Breast epithelium (tissue), 3 donors: Measurements from ENCODE around the gene SETD1A.

Experiments
- POLR2A ChIP-seq: fragments of 450-650 bp; IDR thresholded peaks from one replicate; pipeline ENCODE4 v1.6.1; 2016; ENCODE audit warnings: antibody characterized with exemption, mild to moderate bottlenecking, moderate library complexity
- TF ChIP-seq, protein P1 (sequence below), 3 donors: fragments of 450-650 bp; IDR thresholded peaks; one replicate each; pipeline ENCODE4 v1.5.1; 2016 to 2017; ENCODE audit warnings: antibody characterized with exemption in 3 of 3, mild to moderate bottlenecking in 3 of 3, moderate library complexity in 3 of 3

DNA sequence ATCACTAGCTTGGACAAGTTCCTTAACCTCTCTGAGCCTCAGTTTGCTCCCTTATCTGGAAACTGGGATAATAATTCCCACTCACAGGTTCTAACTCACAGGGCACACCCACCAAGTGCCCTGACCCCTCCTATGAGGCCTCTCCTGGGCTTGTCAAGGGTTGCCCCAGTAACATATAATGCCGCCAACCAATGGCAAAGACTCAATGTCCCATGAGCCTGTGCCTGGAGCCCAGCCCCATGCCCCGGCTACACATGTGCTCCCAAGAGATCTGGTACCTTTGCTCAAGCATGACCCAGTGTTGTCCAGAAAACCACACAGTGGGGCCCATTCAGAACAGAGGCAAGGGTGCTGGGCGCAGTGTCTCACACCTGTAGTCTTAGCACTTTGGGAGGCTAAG lies 42.7 kb upstream of the SETD1A start:
- no peak for TF ChIP-seq POLR2A
- TF ChIP-seq, protein P1, sequence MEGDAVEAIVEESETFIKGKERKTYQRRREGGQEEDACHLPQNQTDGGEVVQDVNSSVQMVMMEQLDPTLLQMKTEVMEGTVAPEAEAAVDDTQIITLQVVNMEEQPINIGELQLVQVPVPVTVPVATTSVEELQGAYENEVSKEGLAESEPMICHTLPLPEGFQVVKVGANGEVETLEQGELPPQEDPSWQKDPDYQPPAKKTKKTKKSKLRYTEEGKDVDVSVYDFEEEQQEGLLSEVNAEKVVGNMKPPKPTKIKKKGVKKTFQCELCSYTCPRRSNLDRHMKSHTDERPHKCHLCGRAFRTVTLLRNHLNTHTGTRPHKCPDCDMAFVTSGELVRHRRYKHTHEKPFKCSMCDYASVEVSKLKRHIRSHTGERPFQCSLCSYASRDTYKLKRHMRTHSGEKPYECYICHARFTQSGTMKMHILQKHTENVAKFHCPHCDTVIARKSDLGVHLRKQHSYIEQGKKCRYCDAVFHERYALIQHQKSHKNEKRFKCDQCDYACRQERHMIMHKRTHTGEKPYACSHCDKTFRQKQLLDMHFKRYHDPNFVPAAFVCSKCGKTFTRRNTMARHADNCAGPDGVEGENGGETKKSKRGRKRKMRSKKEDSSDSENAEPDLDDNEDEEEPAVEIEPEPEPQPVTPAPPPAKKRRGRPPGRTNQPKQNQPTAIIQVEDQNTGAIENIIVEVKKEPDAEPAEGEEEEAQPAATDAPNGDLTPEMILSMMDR (IDR thresholded peaks at IDR 0.05), result no peak
